Measurements from ENCODE around the gene MDFI. TPM values are rescaled to one million over a fixed set of nuclear protein-coding genes. Genes with fewer than 3 reads are reported as not detected.

MDFI gene
- polyA plus RNA-seq, 4 donors: 37.5 to 62.2 (median 49.3) TPM

GRCh38 chr6:41648070-41648585 lies 9.9 kb downstream of the MDFI start:
- no peak for DNase-seq (ENCODE audit: low read depth in 4 of 4, low spot score in 2 of 4)

- DNase-seq (ENCODE audit: low read depth in 4 of 4, low spot score in 2 of 4): no peak
These were observed 10.7 kb downstream of the MDFI start for GRCh38 chr6:41648921-41649320.

- DNase-seq (ENCODE audit: low read depth in 4 of 4, low spot score in 2 of 4): no peak
These were observed 11.3 kb downstream of the MDFI start for GRCh38 chr6:41649596-41649995.

GRCh38 chr6:41650120-41650519 lies 11.9 kb downstream of the MDFI start:
- no peak for DNase-seq (ENCODE audit: low read depth in 4 of 4, low spot score in 2 of 4)

- no peak for DNase-seq (ENCODE audit: low read depth in 4 of 4, low spot score in 2 of 4)
These were observed 13.1 kb downstream of the MDFI start for GRCh38 chr6:41651246-41651961.

GRCh38 chr6:41651962-41652657 lies 13.8 kb downstream of the MDFI start:
- no peak for DNase-seq (ENCODE audit: low read depth in 4 of 4, low spot score in 2 of 4)

GRCh38 chr6:41652866-41653652 lies 14.8 kb downstream of the MDFI start:
- DNase-seq (ENCODE audit: low read depth in 4 of 4, low spot score in 2 of 4): no peak

- DNase-seq (ENCODE audit: low read depth in 4 of 4, low spot score in 2 of 4): no peak
These were observed 15.4 kb downstream of the MDFI start for GRCh38 chr6:41653691-41654090.

- no peak for DNase-seq (ENCODE audit: low read depth in 4 of 4, low spot score in 2 of 4)
These were observed 16.0 kb downstream of the MDFI start for GRCh38 chr6:41654151-41654697.

- no peak for DNase-seq (ENCODE audit: low read depth in 4 of 4, low spot score in 2 of 4)
These were observed 16.5 kb downstream of the MDFI start for GRCh38 chr6:41654698-41655151.

GRCh38 chr6:41655176-41655575 lies 16.9 kb downstream of the MDFI start:
- DNase-seq (ENCODE audit: low read depth in 4 of 4, low spot score in 2 of 4): no peak

- no peak for DNase-seq (ENCODE audit: low read depth in 4 of 4, low spot score in 2 of 4)
These were observed 17.4 kb downstream of the MDFI start for GRCh38 chr6:41655646-41656001.

GRCh38 chr6:41656002-41656691 lies 17.9 kb downstream of the MDFI start:
- DNase-seq (ENCODE audit: low read depth in 4 of 4, low spot score in 2 of 4): no peak

- DNase-seq (ENCODE audit: low read depth in 4 of 4, low spot score in 2 of 4): no peak
These were observed 19.1 kb downstream of the MDFI start for GRCh38 chr6:41657131-41658094.

GRCh38 chr6:41658636-41659035 lies 20.4 kb downstream of the MDFI start:
- DNase-seq (ENCODE audit: low read depth in 4 of 4, low spot score in 2 of 4): no peak

- no peak for DNase-seq (ENCODE audit: low read depth in 4 of 4, low spot score in 2 of 4)
These were observed 21.7 kb downstream of the MDFI start for GRCh38 chr6:41659935-41660334.

- no peak for DNase-seq (ENCODE audit: low read depth in 4 of 4, low spot score in 2 of 4)
These were observed 25.3 kb downstream of the MDFI start for GRCh38 chr6:41663568-41663967.

GRCh38 chr6:41664271-41664670 lies 26.0 kb downstream of the MDFI start:
- no peak for DNase-seq (ENCODE audit: low read depth in 4 of 4, low spot score in 2 of 4)

- no peak for DNase-seq (ENCODE audit: low read depth in 4 of 4, low spot score in 2 of 4)
These were observed 28.9 kb downstream of the MDFI start for GRCh38 chr6:41667195-41667594.
